CD4-positive, alpha-beta T cell treated with Interleukin-17A for 1 hour (primary cell): ENCODE data around the gene UBR3.

ENCODE experiments used
- DNase-seq: peaks from one replicate; pipeline ENCODE4 v3.0.0-alpha.2; 2020

UBR3 gene

DNA sequence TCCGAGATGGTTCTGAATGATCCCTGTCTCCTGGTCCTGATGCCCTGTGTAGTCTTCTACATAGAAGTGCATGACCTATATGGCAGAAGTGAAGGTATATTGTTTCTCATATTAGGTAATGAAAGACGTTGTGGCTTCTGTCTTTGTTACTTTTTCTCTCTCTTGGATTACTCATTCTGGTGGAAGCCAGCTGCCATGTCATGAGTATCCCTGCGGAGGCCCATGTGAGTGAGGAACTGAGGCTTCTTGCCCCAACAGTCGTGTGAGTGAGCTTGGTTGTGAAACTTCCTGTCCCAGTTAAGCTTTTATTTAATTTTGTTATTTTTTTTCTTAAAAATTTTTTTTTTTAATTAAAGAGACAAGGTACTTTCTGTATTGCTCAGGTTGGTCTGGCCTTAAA is 134.7 kb downstream of the UBR3 start:
- DNase-seq: no peak

DNA sequence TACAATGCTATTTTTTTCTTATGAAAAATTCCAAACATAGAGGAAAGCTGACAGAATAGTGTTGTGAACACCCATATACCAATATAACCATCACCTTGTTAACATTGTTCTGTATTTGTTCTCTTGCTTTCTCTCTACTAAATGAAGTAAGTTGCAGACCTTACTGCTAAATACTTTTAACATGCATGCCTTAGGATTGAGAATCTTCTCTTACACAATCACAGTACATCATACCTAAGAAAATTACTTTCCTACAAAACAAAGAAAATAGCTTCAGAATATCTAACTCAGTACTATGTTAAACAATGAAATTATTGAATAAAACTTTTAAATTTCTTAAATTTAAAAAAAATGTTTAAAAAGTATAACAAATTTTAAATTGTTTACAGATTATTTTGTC is 136.5 kb downstream of the UBR3 start:
- no peak for DNase-seq

GRCh38 chr2:169964740-169965139 is 137.5 kb downstream of the UBR3 start:
- DNase-seq: no peak

DNA sequence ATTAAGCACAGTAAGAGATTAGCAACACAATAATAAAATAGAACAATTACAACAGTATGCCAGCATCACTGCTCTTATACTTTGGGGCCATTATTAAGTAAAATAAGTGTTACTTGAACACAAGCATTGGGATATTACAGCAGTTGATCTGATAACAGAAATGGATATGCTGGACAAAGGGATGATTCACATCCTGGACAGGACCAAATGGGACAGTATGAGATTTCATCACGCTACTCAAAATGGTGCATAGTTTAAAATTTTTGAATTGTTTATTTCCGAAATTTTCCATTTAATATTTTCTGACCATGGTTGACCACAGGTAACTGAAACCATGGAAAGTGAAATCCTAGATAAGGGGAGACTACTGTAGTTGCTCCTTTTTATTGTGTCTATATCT is 138.2 kb downstream of the UBR3 start:
- DNase-seq: no peak

- no peak for DNase-seq
These were observed 139.2 kb downstream of the UBR3 start for GRCh38 chr2:169966454-169966853.

DNA sequence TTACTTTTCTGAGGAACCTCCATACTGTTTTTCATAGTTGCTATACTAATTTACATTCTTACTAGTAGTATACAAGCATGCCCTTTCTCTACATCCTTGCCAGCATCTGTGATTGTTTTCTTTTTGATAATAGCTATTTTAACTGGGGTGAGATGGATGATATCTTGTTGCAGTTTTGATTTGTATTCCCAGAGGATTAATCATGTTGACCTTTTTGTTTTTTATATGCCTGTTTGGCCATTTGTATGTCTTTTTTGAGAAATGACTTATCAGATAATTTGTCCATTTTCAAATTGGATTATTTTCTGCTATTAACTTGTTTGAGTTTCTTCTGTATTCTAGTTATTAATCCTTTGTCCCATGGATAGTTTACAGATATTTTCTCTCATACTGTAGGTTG is 141.5 kb downstream of the UBR3 start:
- no peak for DNase-seq

DNA sequence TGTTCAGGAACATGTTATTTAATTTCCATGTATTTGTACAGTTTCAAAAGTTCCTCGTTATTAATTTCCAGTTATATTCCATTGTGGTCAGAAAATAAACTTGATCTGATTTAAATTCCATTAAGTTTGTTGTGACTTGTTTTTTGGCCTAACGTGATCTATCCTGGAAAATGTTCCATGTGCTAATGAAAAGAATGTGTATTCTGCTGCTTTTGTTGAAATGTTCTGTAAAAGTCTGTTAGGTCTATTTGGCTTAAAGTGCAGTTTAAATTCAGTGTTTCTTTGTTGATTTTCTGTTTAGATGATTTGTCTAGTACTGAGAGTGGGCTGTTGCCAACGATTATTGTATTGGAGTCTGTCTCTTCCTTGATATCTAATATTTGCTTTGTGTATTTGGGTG is 148.0 kb downstream of the UBR3 start:
- DNase-seq: no peak

GRCh38 chr2:169976335-169976851 is 149.1 kb downstream of the UBR3 start:
- DNase-seq: no peak

GRCh38 chr2:169977530-169977929 is 150.3 kb downstream of the UBR3 start:
- no peak for DNase-seq

DNA sequence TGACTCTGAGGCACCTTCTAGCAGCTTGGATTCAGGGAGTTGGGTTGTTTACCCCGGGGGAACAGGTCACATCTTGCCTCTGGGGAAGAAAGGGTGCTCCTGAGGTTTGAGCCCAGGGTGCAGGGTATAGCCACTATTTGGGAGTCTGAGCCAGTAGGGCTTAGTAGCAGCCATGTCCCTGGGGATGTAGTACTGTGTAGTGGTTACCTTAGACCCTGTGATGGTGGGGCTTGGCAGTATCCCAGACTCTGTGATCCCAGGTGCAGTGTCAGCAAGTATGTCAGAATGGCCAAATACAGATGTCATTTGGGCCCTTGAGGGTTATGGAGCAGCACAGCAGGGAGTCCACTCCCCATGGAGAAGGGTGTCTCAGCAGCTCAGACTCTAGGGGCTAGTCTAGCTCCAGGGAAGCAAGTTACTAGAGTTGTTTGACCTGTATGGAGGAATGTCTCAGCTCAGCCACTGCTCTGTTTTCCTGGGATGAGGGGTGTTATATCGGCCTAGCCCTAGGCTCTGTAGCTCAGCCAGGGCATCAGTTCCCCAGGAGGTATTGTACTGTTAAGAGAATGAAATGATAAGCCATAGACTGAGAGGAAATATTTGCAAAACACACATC is 151.3 kb downstream of the UBR3 start:
- no peak for DNase-seq

GRCh38 chr2:169979025-169979424 is 151.8 kb downstream of the UBR3 start:
- no peak for DNase-seq

DNA sequence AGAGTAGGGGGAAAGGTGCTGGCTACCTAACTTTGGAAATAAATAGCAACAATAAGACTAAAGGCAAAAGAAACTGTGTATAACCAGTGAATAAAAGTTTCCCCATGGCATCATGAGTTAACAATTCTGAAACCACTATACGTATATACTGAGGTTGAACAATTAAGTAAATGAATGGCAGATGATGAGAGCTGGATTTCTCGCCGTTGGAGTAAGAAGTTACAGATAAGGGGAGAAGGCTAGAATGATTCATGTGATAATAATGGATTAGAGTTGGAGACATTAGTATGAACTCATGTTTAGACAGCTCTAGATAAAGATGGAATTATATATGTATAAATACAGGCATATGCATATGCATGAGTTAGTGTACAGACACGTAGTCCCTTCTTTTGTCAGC is 152.7 kb downstream of the UBR3 start:
- DNase-seq: no peak

GRCh38 chr2:169980643-169981042 is 153.4 kb downstream of the UBR3 start:
- DNase-seq: no peak

- no peak for DNase-seq
These were observed 155.7 kb downstream of the UBR3 start for GRCh38 chr2:169982929-169983328.

GRCh38 chr2:169983506-169983905 is 156.3 kb downstream of the UBR3 start:
- no peak for DNase-seq

GRCh38 chr2:169984145-169984544 is 156.9 kb downstream of the UBR3 start:
- DNase-seq: no peak

GRCh38 chr2:169994752-169995151 is 167.5 kb downstream of the UBR3 start:
- no peak for DNase-seq

- no peak for DNase-seq
These were observed 170.1 kb downstream of the UBR3 start for GRCh38 chr2:169997140-169997887.

- no peak for DNase-seq
These were observed 171.8 kb downstream of the UBR3 start for GRCh38 chr2:169999054-169999453.

DNA sequence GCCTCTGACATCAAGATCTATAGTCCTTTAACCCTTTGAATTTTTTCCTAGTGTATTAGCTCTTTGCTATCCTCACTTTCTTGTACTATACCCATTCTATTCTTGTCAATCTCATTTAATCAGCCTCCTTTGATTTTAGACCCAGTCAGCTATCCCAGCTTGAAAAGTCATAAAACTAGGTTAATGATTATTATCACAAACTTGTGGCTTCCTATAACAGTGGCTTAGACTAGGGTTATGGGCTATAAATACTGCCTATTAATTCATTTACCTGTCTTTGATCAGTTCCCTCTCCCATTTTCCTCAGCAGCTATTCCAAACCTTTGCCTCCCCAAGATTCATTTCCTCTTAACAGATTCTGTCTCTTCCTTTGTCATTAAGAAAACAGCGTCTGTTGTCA is 174.8 kb downstream of the UBR3 start:
- no peak for DNase-seq

DNA sequence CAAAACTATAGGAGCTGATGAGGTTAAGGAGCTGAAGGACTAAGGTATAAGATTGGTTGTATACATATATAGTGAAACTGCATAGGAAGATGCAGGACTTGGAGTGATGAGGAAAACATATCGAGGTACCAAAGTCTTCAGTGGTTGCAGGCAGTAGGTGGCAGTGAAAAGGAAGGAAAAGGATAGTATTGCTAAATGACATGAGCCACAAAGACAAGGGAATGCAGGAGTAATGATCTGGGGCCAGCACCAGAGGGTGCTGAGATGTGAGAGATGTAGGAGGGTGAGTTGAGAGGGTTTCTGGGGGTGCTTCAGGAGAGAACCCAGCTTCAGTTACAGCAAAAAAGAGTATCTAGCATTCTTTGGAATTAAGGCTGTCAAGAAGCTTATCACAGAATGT is 178.4 kb downstream of the UBR3 start:
- no peak for DNase-seq

- DNase-seq: no peak
These were observed 179.5 kb downstream of the UBR3 start for GRCh38 chr2:170006587-170007325.

DNA sequence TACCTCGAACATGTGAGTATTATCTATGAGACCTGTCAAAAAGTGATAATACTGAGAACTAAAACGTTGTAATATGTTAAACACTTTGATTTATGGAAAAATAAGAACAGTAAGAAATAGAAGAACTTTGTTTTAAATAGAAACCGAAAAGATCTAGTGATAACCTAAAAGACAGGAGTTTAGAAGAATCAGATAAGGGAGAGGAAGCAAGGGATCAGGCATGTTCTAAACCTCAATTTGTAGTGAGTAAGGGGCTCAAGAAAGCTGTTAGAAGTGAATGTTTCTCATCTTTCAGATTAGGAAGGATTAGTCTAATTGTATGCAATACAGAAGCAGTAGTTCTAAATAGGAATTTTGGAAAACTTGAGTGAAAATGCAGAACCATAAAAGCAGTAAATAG is 182.0 kb downstream of the UBR3 start:
- no peak for DNase-seq

DNA sequence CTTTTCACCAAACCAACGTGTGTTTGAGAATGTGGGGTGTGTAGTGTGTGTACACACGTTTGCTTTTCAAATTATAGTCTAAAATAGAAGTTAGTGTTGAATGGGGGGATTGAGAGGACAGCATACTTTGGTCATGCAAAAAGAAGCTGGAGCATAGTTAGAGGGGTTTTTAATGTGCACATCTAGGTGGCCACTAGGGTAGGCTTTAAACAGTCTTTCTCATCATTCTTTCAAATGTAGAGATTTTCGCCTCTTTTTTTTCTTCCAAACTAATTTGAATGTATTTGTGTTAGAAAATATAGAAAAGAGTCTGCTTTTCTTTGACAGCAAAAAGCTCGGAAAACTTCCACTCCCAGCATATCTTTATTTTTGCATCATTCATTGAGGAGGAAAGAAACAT is 185.5 kb downstream of the UBR3 start:
- no peak for DNase-seq
